ENCODE measurements around the gene PLCXD3.

The PLCXD3 gene

GRCh38 chr5:41356786-41357185, 153.6 kb downstream of the PLCXD3 start:
- no peak for DNase-seq (ENCODE audit: low read depth)
- H3K4me3 ChIP-seq (ENCODE audit: low read length), result no peak overlapping the region
- no peak for TF ChIP-seq CTCF (conservative IDR thresholded peaks at IDR 0.05; ENCODE audit: low read depth, low read length)

- H3K4me3 ChIP-seq (ENCODE audit: low read length), result no peak overlapping the region
Observed at GRCh38 chr5:41349846-41350245, 160.6 kb downstream of the PLCXD3 start.

GRCh38 chr5:41347569-41347968, 162.8 kb downstream of the PLCXD3 start:
- H3K4me3 ChIP-seq (ENCODE audit: low read length), result no peak overlapping the region
- no peak for DNase-seq (ENCODE audit: low read depth)
- TF ChIP-seq CTCF (conservative IDR thresholded peaks at IDR 0.05; ENCODE audit: low read depth, low read length), result no peak

More at GRCh38 chr5:41349846-41350245, 160.6 kb downstream of the PLCXD3 start:
- TF ChIP-seq CTCF (conservative IDR thresholded peaks at IDR 0.05; ENCODE audit: low read depth, low read length), result no peak
- DNase-seq (ENCODE audit: low read depth), result no peak

GRCh38 chr5:41346609-41347008, 163.8 kb downstream of the PLCXD3 start:
- peak; percentile 4 for TF ChIP-seq CTCF (conservative IDR thresholded peaks at IDR 0.05; ENCODE audit: low read depth, low read length)
- no peak for DNase-seq (ENCODE audit: low read depth)
- no peak overlapping the region for H3K4me3 ChIP-seq (ENCODE audit: low read length)

- H3K4me3 ChIP-seq (ENCODE audit: low read length), result no peak overlapping the region
- no peak for TF ChIP-seq CTCF (conservative IDR thresholded peaks at IDR 0.05; ENCODE audit: low read depth, low read length)
- no peak for DNase-seq (ENCODE audit: low read depth)
Observed at GRCh38 chr5:41345295-41345694, 165.1 kb downstream of the PLCXD3 start.

GRCh38 chr5:41339339-41339738, 171.1 kb downstream of the PLCXD3 start:
- TF ChIP-seq CTCF (conservative IDR thresholded peaks at IDR 0.05; ENCODE audit: low read depth, low read length), result no peak
- no peak overlapping the region for H3K4me3 ChIP-seq (ENCODE audit: low read length)
- DNase-seq (ENCODE audit: low read depth), result no peak

- DNase-seq (ENCODE audit: low read depth), result no peak
- no peak for TF ChIP-seq CTCF (conservative IDR thresholded peaks at IDR 0.05; ENCODE audit: low read depth, low read length)
Observed at GRCh38 chr5:41338136-41338675, 172.2 kb downstream of the PLCXD3 start.

More at GRCh38 chr5:41338136-41338675, 172.2 kb downstream of the PLCXD3 start:
- H3K4me3 ChIP-seq (ENCODE audit: low read length), result no peak overlapping the region
